HG03565 (cell line): Measurements from ENCODE around the gene DEGS2.

Experiments used
- ATAC-seq: cut with Tn5 transposase; IDR thresholded peaks from one replicate; pipeline ENCODE4 v1.9.1; 2021; ENCODE audit warnings: mild to moderate bottlenecking, moderate library complexity; ENCODE audit not compliant: unreplicated experiment

The DEGS2 gene

GRCh38 chr14:100116134-100116533 lies 43.3 kb downstream of the DEGS2 start:
- ATAC-seq: no peak

GRCh38 chr14:100115726-100116125 lies 43.7 kb downstream of the DEGS2 start:
- ATAC-seq: no peak

- ATAC-seq: no peak
Observed at GRCh38 chr14:100115236-100115635, 44.2 kb downstream of the DEGS2 start.

GRCh38 chr14:100114109-100114765 lies 45.2 kb downstream of the DEGS2 start:
- ATAC-seq: no peak

- ATAC-seq: no peak
Observed at GRCh38 chr14:100111931-100112704, 47.3 kb downstream of the DEGS2 start.

GRCh38 chr14:100110816-100111215 lies 48.6 kb downstream of the DEGS2 start:
- no peak for ATAC-seq

GRCh38 chr14:100109594-100109955 lies 49.9 kb downstream of the DEGS2 start:
- no peak for ATAC-seq

GRCh38 chr14:100108840-100109593 lies 50.4 kb downstream of the DEGS2 start:
- ATAC-seq: no peak

GRCh38 chr14:100108042-100108825 lies 51.2 kb downstream of the DEGS2 start:
- ATAC-seq: peak; percentile 69

- no peak for ATAC-seq
Observed at GRCh38 chr14:100107236-100107635, 52.2 kb downstream of the DEGS2 start.

GRCh38 chr14:100106250-100107112 lies 53.0 kb downstream of the DEGS2 start:
- ATAC-seq: no peak

GRCh38 chr14:100105357-100106169 lies 53.9 kb downstream of the DEGS2 start:
- ATAC-seq: no peak

- ATAC-seq: no peak
Observed at GRCh38 chr14:100104523-100105300, 54.7 kb downstream of the DEGS2 start.

GRCh38 chr14:100104006-100104352 lies 55.5 kb downstream of the DEGS2 start:
- no peak for ATAC-seq

- no peak for ATAC-seq
Observed at GRCh38 chr14:100103250-100104005, 56.0 kb downstream of the DEGS2 start.

GRCh38 chr14:100102156-100102785 lies 57.2 kb downstream of the DEGS2 start:
- no peak for ATAC-seq

- ATAC-seq: no peak
Observed at GRCh38 chr14:100100032-100100703, 59.3 kb downstream of the DEGS2 start.
